NCI-H345 (cell line): ENCODE data around the gene REEP6.

Experiments used
- DNase-seq: peaks from one replicate; lab custom pipeline; 2025; lab: John Stamatoyannopoulos, UW

Gene REEP6

GRCh38 chr19:1491114-1491848, at the start of gene REEP6:
TSS of gene REEP6 (plus strand) at chr19:1491181. CDS start at chr19:1491270, 89 bp downstream.
- DNase-seq = no peak

DNA sequence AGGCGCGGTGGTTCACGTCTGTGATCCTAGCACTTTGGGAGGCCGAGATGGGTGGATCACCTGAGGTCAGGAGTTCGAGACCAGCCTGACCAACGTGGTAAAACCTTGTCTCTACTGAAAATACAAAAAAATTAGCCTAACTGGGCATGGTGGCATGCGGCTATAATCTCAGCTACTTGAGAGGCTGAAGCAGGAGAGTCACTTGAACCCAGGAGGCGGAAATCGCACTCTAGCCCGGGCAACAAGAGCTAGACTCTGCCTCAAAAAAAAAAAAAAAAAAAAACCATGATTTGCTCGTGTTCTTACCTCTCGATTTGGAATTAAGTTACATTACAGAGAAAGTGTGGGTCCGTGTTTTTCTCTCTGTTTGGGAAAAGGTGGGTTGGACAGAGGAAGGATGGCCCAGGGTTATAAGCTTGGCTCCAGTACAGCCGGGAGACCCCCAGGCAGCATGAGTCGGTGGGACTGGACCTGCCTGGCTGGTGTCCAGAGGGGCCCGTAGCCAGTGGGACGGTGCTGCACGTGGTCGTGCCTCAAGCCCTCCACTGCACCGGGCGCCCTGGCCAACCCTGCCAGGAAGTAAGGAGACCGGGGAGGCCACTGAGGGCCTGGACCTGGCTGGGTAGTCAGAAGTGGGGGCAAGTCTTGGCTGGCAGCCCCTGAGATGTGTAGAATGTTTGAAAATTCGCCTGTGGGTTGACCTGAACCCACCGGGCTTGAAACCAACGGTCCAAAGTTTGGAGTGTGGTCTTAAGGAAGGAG, 49.1 kb upstream of the REEP6 start:
- no peak for DNase-seq

DNA sequence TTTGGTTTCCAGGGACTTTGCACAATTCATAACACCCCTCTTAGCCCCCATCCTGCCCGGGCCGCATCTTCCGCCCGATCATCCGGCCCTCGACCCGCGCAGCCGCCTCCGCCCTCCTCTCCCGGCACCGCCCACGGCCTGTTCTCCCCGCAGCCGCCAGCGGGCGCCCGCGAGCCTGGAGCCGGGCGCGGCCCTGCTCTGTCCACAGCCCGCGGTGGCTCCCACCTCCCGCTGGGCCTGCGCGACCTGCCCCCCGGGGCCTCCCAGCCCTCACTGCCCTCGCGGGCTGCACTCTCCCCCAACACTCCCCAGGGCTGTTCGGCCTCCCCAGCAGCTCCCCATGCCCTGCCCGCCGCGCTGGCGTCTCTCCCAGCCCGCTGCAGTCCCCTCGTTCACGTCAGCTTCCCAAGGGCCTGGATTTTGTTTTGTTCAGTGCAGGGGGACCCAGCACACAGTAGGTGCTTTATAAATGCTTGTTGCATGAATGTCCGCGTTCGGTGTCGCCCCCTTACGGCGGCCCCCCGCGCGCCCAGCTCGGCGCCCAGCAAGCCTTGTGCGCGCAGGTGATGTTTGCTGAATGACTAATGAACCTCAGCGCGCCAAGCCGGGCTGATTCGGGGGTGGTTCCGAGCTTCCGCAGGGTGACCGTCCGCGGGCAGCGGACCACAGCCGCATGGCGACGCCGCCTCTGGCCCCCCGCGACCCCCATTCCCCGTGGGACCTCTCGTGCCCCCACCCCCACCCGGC, 45.6 kb upstream of the REEP6 start:
- peak; percentile 76 for DNase-seq

GRCh38 chr19:1445932-1446712, 44.9 kb upstream of the REEP6 start:
- DNase-seq = peak; percentile 81

GRCh38 chr19:1446713-1447481, 44.1 kb upstream of the REEP6 start:
- DNase-seq = no peak

DNA sequence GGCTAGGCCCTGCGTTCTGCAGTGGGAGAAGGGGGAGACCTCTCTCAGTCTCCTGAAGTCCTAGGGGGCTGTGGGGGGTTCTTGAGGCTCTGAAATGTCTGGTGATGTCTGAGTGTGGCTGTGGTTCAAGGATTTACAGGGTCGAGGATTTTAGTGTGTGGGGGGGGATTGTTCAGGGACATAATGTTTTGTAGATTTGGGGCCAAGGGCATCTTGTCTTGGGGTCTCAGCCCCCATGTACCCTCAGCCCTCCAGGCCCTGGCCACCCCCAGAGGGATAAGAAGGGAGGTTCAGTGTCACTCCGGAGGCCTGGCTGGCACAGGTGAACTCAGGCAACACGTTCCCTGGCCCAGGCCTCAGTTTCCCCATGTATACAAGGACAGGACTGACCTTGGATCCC, 43.5 kb upstream of the REEP6 start:
- DNase-seq = no peak

GRCh38 chr19:1447944-1448343, 43.0 kb upstream of the REEP6 start:
- no peak for DNase-seq

- DNase-seq = peak; percentile 85
Measured at GRCh38 chr19:1449467-1450442, 41.2 kb upstream of the REEP6 start, which contains the start of gene APC2. TSS of gene APC2 (plus strand) at chr19:1450121. CDS start at chr19:1453002, 2,881 bp downstream.

DNA sequence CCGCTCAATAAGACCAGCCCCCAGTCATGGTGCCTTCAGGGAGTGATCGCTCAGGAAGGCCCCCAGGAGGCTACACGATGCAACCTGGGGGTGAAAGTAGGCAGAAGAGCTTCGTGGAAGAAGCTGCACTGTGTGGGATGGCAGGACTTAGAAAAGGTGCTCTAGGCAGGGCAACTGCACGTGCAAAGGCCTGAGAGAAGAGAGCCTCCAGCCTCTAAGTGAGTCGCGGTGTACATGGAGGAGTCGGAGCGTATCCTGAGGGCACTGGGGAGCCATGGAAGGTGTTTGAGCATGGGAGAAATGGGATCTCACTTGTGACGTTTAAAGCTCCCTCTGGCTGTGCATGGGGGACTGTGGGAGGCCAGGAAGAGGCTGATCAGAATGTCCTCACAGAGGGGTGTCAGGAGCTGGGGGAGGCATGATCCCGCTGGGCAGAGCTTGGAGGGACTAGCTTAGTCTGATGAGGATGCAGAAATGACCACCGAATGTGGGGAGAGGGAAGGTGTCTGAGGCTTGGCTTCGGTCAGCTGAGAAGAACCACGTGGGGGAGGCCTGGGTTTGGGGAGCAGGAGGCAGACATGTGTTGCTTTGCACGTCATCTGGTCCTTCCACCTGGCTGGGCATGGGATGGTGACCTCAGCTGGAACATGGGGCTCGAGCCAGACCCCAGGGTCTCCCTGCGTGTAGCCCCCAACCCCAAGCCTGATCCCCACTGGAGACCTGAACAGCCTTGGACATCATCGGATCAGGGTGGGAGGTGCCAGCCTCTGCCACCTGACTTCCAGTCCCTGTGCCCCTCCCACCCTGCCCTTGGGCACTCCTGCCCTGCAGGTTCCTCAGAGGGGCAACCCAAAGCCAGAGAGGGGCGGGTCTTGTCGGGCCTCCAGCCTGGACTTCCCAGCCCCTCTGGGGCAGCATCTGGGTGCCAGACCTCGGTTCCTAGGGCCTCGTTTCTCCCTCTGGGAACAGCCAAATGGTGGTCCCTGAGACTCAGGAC, 39.9 kb upstream of the REEP6 start:
- no peak for DNase-seq

- no peak for DNase-seq
Measured at GRCh38 chr19:1451916-1452801, 38.8 kb upstream of the REEP6 start.

DNA sequence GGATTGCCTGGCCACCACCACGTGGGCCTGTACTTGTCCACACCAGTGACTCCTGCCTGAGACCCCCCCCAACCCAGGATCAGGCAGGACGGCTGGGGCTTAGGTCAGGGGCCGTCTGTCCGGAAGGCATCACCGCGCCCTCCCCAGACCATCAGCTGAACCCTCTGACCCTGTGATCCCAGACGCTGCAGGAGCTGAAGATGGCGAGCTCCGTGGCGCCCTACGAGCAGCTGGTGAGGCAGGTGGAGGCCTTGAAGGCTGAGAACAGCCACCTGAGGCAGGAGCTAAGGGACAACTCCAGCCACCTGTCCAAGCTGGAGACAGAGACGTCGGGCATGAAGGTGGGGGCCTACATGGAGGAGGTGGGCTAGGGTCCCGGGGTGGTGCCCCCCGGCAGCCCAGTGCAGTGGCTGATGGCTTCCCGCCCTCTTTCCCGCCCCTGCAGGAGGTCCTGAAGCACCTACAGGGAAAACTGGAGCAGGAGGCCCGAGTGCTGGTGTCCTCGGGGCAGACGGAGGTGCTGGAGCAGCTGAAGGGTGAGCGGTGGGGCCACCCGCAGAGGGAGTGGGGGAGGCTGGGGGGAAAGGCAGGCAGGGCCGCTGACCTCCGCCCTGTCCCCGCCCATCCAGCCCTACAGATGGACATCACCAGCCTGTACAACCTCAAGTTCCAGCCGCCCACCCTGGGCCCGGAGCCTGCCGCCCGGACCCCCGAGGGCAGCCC, 38.0 kb upstream of the REEP6 start:
- DNase-seq = no peak

DNA sequence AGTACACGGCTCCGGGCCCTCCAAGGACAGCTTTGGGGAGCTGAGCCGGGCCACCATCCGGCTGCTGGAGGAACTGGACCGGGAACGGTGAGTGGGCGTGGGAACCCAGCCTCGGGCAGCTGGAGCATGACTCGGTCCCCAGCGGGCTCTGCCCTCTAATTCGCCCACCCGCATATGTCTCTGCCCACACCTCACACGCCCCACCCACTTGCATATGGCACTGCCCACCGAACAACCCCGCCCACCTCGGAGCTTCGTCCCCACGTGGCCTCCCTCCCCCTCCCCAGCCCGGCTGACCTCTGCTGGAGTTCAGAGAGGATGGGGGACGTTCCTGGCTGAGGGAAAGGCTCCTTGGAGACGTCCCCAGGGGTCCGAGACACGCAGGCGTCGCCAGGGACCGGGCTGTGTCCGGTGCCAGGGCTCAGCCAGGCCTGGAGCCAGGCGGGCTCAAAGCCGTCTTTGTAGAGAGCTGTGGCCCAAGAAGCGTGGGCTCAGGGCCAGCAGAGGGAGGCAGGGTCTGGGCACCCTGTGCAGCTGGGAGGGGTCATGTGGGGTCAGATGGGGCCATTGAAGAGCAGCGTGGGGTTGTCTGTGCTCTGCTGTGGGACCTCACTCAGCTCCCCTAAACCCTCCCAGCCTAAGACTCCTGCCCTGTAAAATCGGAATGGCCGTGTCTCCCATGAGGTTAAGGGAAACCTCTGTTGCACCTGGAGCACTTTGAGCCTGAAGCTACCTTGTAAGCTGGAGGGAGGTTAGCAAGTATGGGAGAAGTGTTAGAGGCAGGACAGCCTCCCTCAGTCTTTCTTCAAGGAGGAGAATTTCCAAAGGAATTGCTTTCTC, 37.2 kb upstream of the REEP6 start:
- no peak for DNase-seq

- DNase-seq = no peak
Measured at GRCh38 chr19:1455002-1455335, 36.0 kb upstream of the REEP6 start.

- DNase-seq = peak; percentile 47
Measured at GRCh38 chr19:1455336-1456120, 35.5 kb upstream of the REEP6 start.
